Fibroblast of lung (primary cell): ENCODE measurements around the gene DYRK1A. TPM values are rescaled to one million over a fixed set of nuclear protein-coding genes. Genes with fewer than 3 reads are reported as not detected.

Source experiments
- DNase-seq, 2 donors: peaks; one replicate each; pipeline versions ENCODE4 v3.0.0 to v3.0.0-alpha.2; 2010; ENCODE audit warnings: low read depth in 2 of 2
- H2AFZ ChIP-seq: 2 replicates; pipeline ENCODE4 v1.5.1; 2012; ENCODE audit warnings: low read length, control low read depth, inconsistent platforms
- H3K27ac ChIP-seq: 2 replicates; pipeline ENCODE4 v1.5.1; 2011; ENCODE audit warnings: low read length, control low read depth; ENCODE audit not compliant: insufficient read depth
- H3K27me3 ChIP-seq: 2 replicates; pipeline ENCODE4 v1.5.1; 2011; ENCODE audit warnings: mild to moderate bottlenecking, low read length; ENCODE audit not compliant: control insufficient read depth, insufficient read depth
- H3K36me3 ChIP-seq: 2 replicates; pipeline ENCODE4 v1.5.1; 2011; ENCODE audit warnings: low read length; ENCODE audit not compliant: control insufficient read depth, insufficient read depth
- H3K4me1 ChIP-seq: 2 replicates; pipeline ENCODE4 v1.5.1; 2011; ENCODE audit warnings: low read length; ENCODE audit not compliant: control insufficient read depth, insufficient read depth; ENCODE audit errors: extremely low read depth
- H3K4me2 ChIP-seq: 2 replicates; pipeline ENCODE4 v1.5.1; 2011; ENCODE audit warnings: low read length, control low read depth; ENCODE audit not compliant: insufficient read depth; ENCODE audit errors: extremely low read depth
- H3K4me3 ChIP-seq, 4 experiments: fragments of 200-600 bp in 1 of 4; sonication (generic) in 1 of 4; replicated peaks in 1 of 4; 2 replicates each; pipeline ENCODE4 v1.5.1; 2011 to 2016; ENCODE audit warnings: low read length in 4 of 4, low read depth in 3 of 4, mild to moderate bottlenecking in 3 of 4, control low read depth in 2 of 4, inconsistent platforms in 1 of 4, mixed read lengths in 1 of 4; ENCODE audit not compliant: insufficient read depth in 1 of 4; ENCODE audit errors: control extremely low read depth in 1 of 4
- H3K79me2 ChIP-seq: 2 replicates; pipeline ENCODE4 v1.5.1; 2012; ENCODE audit warnings: mild to moderate bottlenecking, low read length, inconsistent platforms; ENCODE audit not compliant: control insufficient read depth, insufficient read depth
- H3K9ac ChIP-seq: 2 replicates; pipeline ENCODE4 v1.5.1; 2011; ENCODE audit warnings: mild to moderate bottlenecking, low read length, control low read depth; ENCODE audit not compliant: insufficient read depth
- H3K9me3 ChIP-seq: 2 replicates; pipeline ENCODE4 v1.5.1; 2012; ENCODE audit warnings: low read depth, low read length; ENCODE audit not compliant: control insufficient read depth, insufficient read depth
- H4K20me1 ChIP-seq: 2 replicates; pipeline ENCODE4 v1.5.1; 2011; ENCODE audit warnings: low read length; ENCODE audit not compliant: control insufficient read depth, insufficient read depth; ENCODE audit errors: extremely low read depth
- EZH2 ChIP-seq: IDR thresholded peaks from 2 replicates; pipeline ENCODE4 v1.5.1; 2012; ENCODE audit warnings: low read length, control low read depth, mild to moderate bottlenecking; ENCODE audit errors: missing control alignments
- polyA plus RNA-seq, 2 donors: library from polyadenylated mRNA; depleted of rRNA in 1 of 2; stranded (reverse) in 1 of 2; unstranded in 1 of 2; fragments of >200 nt; gene quantifications; 2 replicates each; pipeline ENCODE4 v1.2.1, GENCODE V29; 2011 to 2012; ENCODE audit warnings: missing spikeins in 1 of 2
- total RNA-seq: library from RNA; depleted of rRNA; stranded (reverse); fragments of >200 nt; gene quantifications from 2 replicates; pipeline ENCODE4 v1.2.1, GENCODE V29; 2014
- TF ChIP-seq, protein P1 (sequence below), 2 donors: IDR thresholded peaks in 1 of 2; conservative IDR thresholded peaks in 1 of 2; 1 replicate in 1 of 2; 2 replicates in 1 of 2; pipeline ENCODE4 v1.5.1; 2011 to 2012; ENCODE audit warnings: low read length in 2 of 2, control low read depth in 1 of 2, inconsistent platforms in 1 of 2, low read depth in 1 of 2, mild to moderate bottlenecking in 1 of 2

DYRK1A gene
- total and polyA plus RNA-seq, 2 donors (not counting 1 experiment from before 2014, with no cell fraction given): 45.9 to 64.1 TPM

GRCh38 chr21:37474342-37474741 is 107.8 kb downstream of the DYRK1A start:
- Histone ChIP-seq H2AFZ (no peak overlapping the region), H3K4me3 (no peak overlapping the region), H3K4me2 (no peak overlapping the region), H3K36me3 (no peaks in the 10 kb centered on the region), H3K4me1 (no peaks in the 10 kb centered on the region), H3K9me3 (no peaks in the 10 kb centered on the region), H3K27ac (no peak overlapping the region), H3K9ac (no peak overlapping the region), H4K20me1 (no peaks in the 10 kb centered on the region), H3K79me2 (peaks cover 77% of the 10 kb centered on the region), H3K27me3 (no peaks in the 10 kb centered on the region)
- no peak for TF ChIP-seq EZH2
- TF ChIP-seq, protein P1, sequence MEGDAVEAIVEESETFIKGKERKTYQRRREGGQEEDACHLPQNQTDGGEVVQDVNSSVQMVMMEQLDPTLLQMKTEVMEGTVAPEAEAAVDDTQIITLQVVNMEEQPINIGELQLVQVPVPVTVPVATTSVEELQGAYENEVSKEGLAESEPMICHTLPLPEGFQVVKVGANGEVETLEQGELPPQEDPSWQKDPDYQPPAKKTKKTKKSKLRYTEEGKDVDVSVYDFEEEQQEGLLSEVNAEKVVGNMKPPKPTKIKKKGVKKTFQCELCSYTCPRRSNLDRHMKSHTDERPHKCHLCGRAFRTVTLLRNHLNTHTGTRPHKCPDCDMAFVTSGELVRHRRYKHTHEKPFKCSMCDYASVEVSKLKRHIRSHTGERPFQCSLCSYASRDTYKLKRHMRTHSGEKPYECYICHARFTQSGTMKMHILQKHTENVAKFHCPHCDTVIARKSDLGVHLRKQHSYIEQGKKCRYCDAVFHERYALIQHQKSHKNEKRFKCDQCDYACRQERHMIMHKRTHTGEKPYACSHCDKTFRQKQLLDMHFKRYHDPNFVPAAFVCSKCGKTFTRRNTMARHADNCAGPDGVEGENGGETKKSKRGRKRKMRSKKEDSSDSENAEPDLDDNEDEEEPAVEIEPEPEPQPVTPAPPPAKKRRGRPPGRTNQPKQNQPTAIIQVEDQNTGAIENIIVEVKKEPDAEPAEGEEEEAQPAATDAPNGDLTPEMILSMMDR (conservative IDR thresholded peaks at IDR 0.05 in 1 of 2, IDR thresholded peaks at IDR 0.05 in 1 of 2; ENCODE audit: low read depth in 1 of 2, low read length in 2 of 2): no peak
- no peak for DNase-seq

GRCh38 chr21:37475186-37475868 is 108.8 kb downstream of the DYRK1A start:
- no peaks in the 10 kb centered on the region for H4K20me1 ChIP-seq
- no peaks in the 10 kb centered on the region for H3K9me3 ChIP-seq
- TF ChIP-seq, protein P1 (conservative IDR thresholded peaks at IDR 0.05 in 1 of 2, IDR thresholded peaks at IDR 0.05 in 1 of 2; ENCODE audit: low read depth in 1 of 2, low read length in 2 of 2): no peak
- no peak for TF ChIP-seq EZH2
- no peak overlapping the region for H3K27ac ChIP-seq
- H2AFZ ChIP-seq: no peak overlapping the region
- H3K4me2 ChIP-seq: no peak overlapping the region
- no peaks in the 10 kb centered on the region for H3K27me3 ChIP-seq
- H3K36me3 ChIP-seq: no peaks in the 10 kb centered on the region
- H3K4me3 ChIP-seq: no peak overlapping the region
- peaks cover 71% of the 10 kb centered on the region for H3K79me2 ChIP-seq
- no peak for DNase-seq
- H3K9ac ChIP-seq: no peak overlapping the region
- no peaks in the 10 kb centered on the region for H3K4me1 ChIP-seq

- DNase-seq: no peak
- no peaks in the 10 kb centered on the region for H3K27me3 ChIP-seq
- no peak overlapping the region for H3K4me2 ChIP-seq
- no peaks in the 10 kb centered on the region for H3K9me3 ChIP-seq
- peaks cover 48% of the 10 kb centered on the region for H3K79me2 ChIP-seq
- H2AFZ ChIP-seq: no peak overlapping the region
- no peak overlapping the region for H3K27ac ChIP-seq
- no peaks in the 10 kb centered on the region for H4K20me1 ChIP-seq
- H3K4me1 ChIP-seq: no peaks in the 10 kb centered on the region
- H3K4me3 ChIP-seq: no peak overlapping the region
- no peak overlapping the region for H3K9ac ChIP-seq
- TF ChIP-seq EZH2: no peak
- TF ChIP-seq, protein P1 (conservative IDR thresholded peaks at IDR 0.05 in 1 of 2, IDR thresholded peaks at IDR 0.05 in 1 of 2; ENCODE audit: low read depth in 1 of 2, low read length in 2 of 2): no peak
- peaks cover 6% of the 10 kb centered on the region for H3K36me3 ChIP-seq
Observed at GRCh38 chr21:37478794-37479193, 112.2 kb downstream of the DYRK1A start.
